Cardiac muscle cell (in vitro differentiated cells and primary cell): ENCODE measurements around the gene TTC6. TPM values are rescaled to one million over a fixed set of nuclear protein-coding genes. Genes with fewer than 3 reads are reported as not detected.

Source experiments
- DNase-seq, 2 donors: peaks; one replicate each; pipeline versions ENCODE4 v3.0.0 to v3.0.0-alpha.2; 2010 to 2017; ENCODE audit warnings: low read depth in 1 of 2, low spot score in 1 of 2
- H3K27ac ChIP-seq: fragments of 200-600 bp; sonication (generic); 2 replicates; pipeline ENCODE4 v1.5.1; 2016
- H3K27me3 ChIP-seq: fragments of 200-600 bp; sonication (generic); 2 replicates; pipeline ENCODE4 v1.6.0; 2016; ENCODE audit warnings: control low read depth
- H3K36me3 ChIP-seq: fragments of 200-600 bp; sonication (generic); 2 replicates; pipeline ENCODE4 v1.5.1; 2016; ENCODE audit warnings: control low read depth
- H3K4me1 ChIP-seq: fragments of 200-600 bp; sonication (generic); 2 replicates; pipeline ENCODE4 v1.8.1; 2017; ENCODE audit warnings: low read depth, mild to moderate bottlenecking, mixed run types
- H3K4me3 ChIP-seq: fragments of 200-600 bp; sonication (generic); 2 replicates; pipeline ENCODE4 v1.5.1; 2016; ENCODE audit warnings: mild to moderate bottlenecking
- H3K9me3 ChIP-seq: fragments of 200-600 bp; sonication (generic); 2 replicates; pipeline ENCODE4 v1.5.1; 2017; ENCODE audit warnings: low read depth, mild to moderate bottlenecking, control low read depth
- polyA plus RNA-seq: library from polyadenylated mRNA; unstranded; fragments of >200 nt; fragmentation: Nextera tagmentation; extraction: Ambion mirVana; gene quantifications from 2 replicates; pipeline ENCODE4 v1.2.1, GENCODE V29; 2016
- total RNA-seq: library from RNA; depleted of rRNA; stranded (reverse); fragments of >200 nt; gene quantifications from 2 replicates; pipeline ENCODE4 v1.2.3, GENCODE V29; 2016
- TF ChIP-seq, protein P1 (sequence below): IDR thresholded peaks from 2 replicates; pipeline ENCODE4 v1.5.1; 2012; ENCODE audit warnings: low read depth, mild to moderate bottlenecking, low read length

The TTC6 gene
- total and polyA plus RNA-seq, 2 experiments from 2014 or later: not detected

DNA sequence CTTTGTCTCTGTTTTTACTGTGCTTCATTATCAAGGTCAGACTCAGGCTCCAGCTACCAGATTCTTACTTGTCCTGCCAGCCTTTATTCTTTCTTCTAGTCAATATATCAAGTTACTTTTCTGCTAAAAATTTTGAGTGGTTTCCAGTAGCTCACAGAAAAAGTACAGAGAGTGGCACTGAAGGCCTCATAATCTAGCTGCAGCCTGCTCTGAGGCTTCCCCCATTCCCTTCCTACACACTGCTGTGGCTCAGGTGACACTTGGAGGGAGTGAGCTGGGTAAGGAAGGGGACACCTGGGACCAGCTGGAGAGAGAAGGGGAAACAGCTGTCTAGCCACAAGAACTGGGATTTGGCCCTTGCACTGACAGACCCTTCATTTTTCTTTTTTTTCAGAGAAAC lies 25.4 kb downstream of the TTC6 start:
- TF ChIP-seq, protein P1, sequence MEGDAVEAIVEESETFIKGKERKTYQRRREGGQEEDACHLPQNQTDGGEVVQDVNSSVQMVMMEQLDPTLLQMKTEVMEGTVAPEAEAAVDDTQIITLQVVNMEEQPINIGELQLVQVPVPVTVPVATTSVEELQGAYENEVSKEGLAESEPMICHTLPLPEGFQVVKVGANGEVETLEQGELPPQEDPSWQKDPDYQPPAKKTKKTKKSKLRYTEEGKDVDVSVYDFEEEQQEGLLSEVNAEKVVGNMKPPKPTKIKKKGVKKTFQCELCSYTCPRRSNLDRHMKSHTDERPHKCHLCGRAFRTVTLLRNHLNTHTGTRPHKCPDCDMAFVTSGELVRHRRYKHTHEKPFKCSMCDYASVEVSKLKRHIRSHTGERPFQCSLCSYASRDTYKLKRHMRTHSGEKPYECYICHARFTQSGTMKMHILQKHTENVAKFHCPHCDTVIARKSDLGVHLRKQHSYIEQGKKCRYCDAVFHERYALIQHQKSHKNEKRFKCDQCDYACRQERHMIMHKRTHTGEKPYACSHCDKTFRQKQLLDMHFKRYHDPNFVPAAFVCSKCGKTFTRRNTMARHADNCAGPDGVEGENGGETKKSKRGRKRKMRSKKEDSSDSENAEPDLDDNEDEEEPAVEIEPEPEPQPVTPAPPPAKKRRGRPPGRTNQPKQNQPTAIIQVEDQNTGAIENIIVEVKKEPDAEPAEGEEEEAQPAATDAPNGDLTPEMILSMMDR: no peak
- Histone ChIP-seq H3K9me3 (no peaks in the 10 kb centered on the region), H3K4me1 (no peaks in the 10 kb centered on the region), H3K27me3 (peaks cover 53% of the 10 kb centered on the region), H3K27ac (no peak overlapping the region), H3K4me3 (no peak overlapping the region), H3K36me3 (no peaks in the 10 kb centered on the region)
- no peak for DNase-seq

DNA sequence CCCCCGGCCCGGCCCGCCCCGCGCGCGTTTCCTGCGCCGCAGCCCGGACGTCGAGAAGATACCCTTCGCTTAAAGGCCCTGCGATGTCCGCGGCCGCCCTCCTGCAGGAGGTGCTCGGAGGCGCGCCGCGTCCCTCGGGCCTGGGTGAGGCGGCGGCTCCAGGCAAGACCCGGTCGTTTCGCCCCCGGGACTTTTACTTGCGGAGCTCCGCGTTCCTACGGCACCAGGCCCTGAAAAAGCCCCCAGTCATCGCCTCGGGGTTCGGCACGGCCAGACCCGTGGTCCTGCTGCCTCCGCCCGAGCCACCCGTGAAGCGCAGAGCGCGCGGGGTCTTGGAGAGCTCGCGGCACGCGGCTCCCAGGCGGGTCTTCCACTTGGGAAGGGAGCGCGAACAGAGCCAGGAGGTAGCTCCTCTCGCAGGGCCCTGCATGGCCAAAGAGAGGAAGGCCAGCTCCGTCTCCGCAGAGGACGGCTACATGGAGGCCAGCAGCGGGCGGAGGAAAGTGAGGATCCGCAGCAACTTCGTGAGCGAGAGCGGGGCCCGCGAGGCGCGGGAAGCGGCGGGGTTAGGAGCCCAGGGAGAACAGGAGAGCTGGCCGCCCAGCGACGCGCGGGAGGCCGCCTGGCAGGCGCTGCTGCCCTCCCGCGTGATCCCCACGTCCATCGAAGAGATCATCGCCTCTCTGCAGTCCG lies 26.9 kb downstream of the TTC6 start:
- Histone ChIP-seq H3K4me1 (no peaks in the 10 kb centered on the region), H3K27ac (no peak overlapping the region), H3K9me3 (no peaks in the 10 kb centered on the region), H3K4me3 (peak overlapping the region; percentile 18), H3K36me3 (no peaks in the 10 kb centered on the region), H3K27me3 (peaks cover 56% of the 10 kb centered on the region)
- DNase-seq: peak; percentile 38 to 67
- TF ChIP-seq, protein P1: peak; percentile 19

DNA sequence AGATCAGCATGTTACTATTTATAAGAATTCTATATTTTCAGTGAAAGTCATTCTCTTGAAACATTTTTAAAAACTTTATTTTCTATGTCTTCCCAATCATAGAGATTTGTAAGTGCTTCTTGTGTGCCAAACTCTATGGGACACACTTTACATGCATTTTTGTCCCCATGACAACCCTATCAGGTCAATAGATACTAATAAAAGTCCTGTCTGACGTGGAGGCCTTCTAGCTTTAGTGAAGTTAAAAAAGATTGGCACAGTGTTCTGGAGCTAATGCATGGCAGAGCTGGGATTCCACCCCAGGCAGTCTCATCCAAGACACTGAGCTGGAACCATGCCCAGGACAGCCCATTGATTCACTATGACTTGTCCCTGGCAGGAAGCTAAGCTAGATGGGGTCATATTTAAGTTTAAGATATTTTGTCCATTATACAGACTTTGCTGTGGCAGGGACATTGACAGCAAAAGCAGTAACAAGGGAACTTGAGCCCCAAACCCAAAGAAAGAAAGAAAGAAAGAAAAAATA lies 28.1 kb downstream of the TTC6 start:
- H3K27me3 ChIP-seq: peaks cover 56% of the 10 kb centered on the region
- H3K9me3 ChIP-seq: no peaks in the 10 kb centered on the region
- no peaks in the 10 kb centered on the region for H3K36me3 ChIP-seq
- no peaks in the 10 kb centered on the region for H3K4me1 ChIP-seq
- no peak overlapping the region for H3K27ac ChIP-seq
- no peak overlapping the region for H3K4me3 ChIP-seq
- DNase-seq: peak in 1 of 2 donors; percentile 55
- TF ChIP-seq, protein P1: no peak

DNA sequence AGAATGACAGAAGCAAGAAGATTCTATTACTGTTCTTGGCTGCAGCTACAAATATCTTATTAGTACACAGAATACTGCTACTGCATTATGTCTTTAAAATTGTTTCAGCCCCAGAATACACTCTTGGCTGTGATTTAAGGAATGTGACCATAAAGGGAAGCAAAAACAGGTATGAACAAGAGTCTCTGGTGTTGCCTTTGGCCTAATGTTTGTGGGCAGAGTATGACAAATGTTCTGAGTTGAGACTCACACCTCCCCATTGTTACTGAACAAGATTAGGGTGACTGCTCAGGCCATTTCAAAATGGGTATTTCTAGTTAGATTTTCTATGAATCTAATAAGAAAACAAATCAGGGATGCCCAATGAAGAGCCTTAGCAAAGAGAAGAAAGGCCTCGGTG lies 28.5 kb downstream of the TTC6 start:
- Histone ChIP-seq H3K27ac (no peak overlapping the region), H3K36me3 (no peaks in the 10 kb centered on the region), H3K4me1 (no peaks in the 10 kb centered on the region), H3K27me3 (peaks cover 56% of the 10 kb centered on the region), H3K9me3 (no peaks in the 10 kb centered on the region), H3K4me3 (no peak overlapping the region)
- TF ChIP-seq, protein P1: no peak
- no peak for DNase-seq

DNA sequence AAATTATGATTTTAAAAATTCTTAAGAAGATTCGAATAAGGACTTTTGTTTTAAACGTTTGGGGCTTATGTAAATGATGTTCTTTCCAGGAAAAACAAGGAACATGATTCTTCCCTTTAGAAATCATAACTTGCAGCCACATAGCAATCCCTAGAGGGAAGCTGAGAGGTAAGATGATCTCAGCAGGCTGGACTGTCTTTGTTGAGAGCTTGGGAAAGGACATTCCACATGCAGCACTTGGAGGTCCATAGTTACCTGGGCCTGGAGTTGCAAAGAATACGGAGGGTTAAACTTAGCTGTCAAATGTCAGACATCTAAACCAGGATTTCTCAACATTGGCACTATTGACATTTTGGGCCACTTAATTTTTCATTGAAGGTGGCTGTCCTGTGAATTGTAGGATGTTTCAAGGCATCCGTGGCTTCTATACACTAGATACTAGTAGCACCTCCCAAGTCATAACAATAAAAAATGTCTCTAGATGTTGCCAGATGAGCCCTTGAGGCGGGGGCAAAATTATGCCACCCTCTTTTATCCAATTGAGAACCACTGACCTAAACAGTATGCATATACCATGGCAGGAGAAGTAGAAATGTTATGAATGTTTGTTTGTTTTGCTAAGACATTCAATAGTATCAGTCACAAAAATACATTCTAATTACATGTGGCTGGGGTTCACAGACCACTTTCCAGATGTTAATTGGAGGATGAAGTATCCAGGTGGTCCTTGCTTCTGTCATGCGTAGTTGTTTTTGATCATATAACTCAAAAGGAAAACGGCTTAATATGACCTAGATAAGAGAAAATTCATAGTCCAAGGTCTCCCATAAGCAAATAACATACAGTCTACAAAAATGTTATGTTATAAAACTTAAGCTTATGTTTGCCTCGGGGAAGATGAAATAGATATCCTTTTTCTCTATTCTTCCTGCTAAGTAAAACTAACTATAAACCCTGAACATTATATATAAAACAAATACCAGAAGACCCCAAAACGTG lies 30.5 kb downstream of the TTC6 start:
- Histone ChIP-seq H3K4me1 (no peaks in the 10 kb centered on the region), H3K27ac (no peak overlapping the region), H3K36me3 (no peaks in the 10 kb centered on the region), H3K27me3 (peaks cover 43% of the 10 kb centered on the region), H3K4me3 (no peak overlapping the region), H3K9me3 (no peaks in the 10 kb centered on the region)
- DNase-seq: no peak
- TF ChIP-seq, protein P1: no peak
